ENCODE data around the gene PRMT1.

Gene PRMT1

GRCh38 chr19:49701271-49701786 is 24.3 kb downstream of the PRMT1 start:
- no peak for DNase-seq (ENCODE audit: low spot score)

GRCh38 chr19:49704888-49705642 is 28.0 kb downstream of the PRMT1 start:
- in situ Hi-C loops (cut with MboI; ENCODE audit: low pct_unique_long_range_greater_than_20kb, low sequenced_read_pairs, unreplicated experiment) = no loop called here
- DNase-seq (ENCODE audit: low spot score) = no peak
- no peak for TF ChIP-seq CTCF (IDR thresholded peaks at IDR 0.05; ENCODE audit: extremely low read depth, insufficient read depth, missing control alignments)

More at GRCh38 chr19:49701271-49701786, 24.3 kb downstream of the PRMT1 start:
- in situ Hi-C loops (cut with MboI; ENCODE audit: low pct_unique_long_range_greater_than_20kb, low sequenced_read_pairs, unreplicated experiment) = no loop called here
- TF ChIP-seq CTCF (IDR thresholded peaks at IDR 0.05; ENCODE audit: extremely low read depth, insufficient read depth, missing control alignments) = no peak

GRCh38 chr19:49705919-49706318 is 28.8 kb downstream of the PRMT1 start:
- in situ Hi-C loops (cut with MboI; ENCODE audit: low pct_unique_long_range_greater_than_20kb, low sequenced_read_pairs, unreplicated experiment) = no loop called here
- DNase-seq (ENCODE audit: low spot score) = no peak
- TF ChIP-seq CTCF (IDR thresholded peaks at IDR 0.05; ENCODE audit: extremely low read depth, insufficient read depth, missing control alignments) = no peak

GRCh38 chr19:49710372-49710951 is 33.4 kb downstream of the PRMT1 start:
- no peak for DNase-seq (ENCODE audit: low spot score)
- in situ Hi-C loops (cut with MboI; ENCODE audit: low pct_unique_long_range_greater_than_20kb, low sequenced_read_pairs, unreplicated experiment) = no loop called here
- TF ChIP-seq CTCF (IDR thresholded peaks at IDR 0.05; ENCODE audit: extremely low read depth, insufficient read depth, missing control alignments) = no peak

GRCh38 chr19:49712397-49712859 is 35.4 kb downstream of the PRMT1 start:
- DNase-seq (ENCODE audit: low spot score) = no peak
- no peak for TF ChIP-seq CTCF (IDR thresholded peaks at IDR 0.05; ENCODE audit: extremely low read depth, insufficient read depth, missing control alignments)
- in situ Hi-C loops (cut with MboI; ENCODE audit: low pct_unique_long_range_greater_than_20kb, low sequenced_read_pairs, unreplicated experiment) = no loop called here

GRCh38 chr19:49713236-49713845 is 36.3 kb downstream of the PRMT1 start:
- in situ Hi-C loops (cut with MboI; ENCODE audit: low pct_unique_long_range_greater_than_20kb, low sequenced_read_pairs, unreplicated experiment) = no loop called here
- no peak for TF ChIP-seq CTCF (IDR thresholded peaks at IDR 0.05; ENCODE audit: extremely low read depth, insufficient read depth, missing control alignments)
- no peak for DNase-seq (ENCODE audit: low spot score)
